ENCODE results near the gene ACOT7.

Gene ACOT7

GRCh38 chr1:6414881-6415626 is 21.5 kb upstream of the ACOT7 start:
- Histone ChIP-seq H3K9ac (ENCODE audit: low read depth, low read length, poor library complexity, severe bottlenecking) (no peak overlapping the region), H3K9me2 (replicated peaks; ENCODE audit: low read depth, low read length) (no peaks in the 10 kb centered on the region), H3K4me3 (ENCODE audit: low read length, poor library complexity, severe bottlenecking) (peak overlapping the region; percentile 41), H3F3A (ENCODE audit: low read depth) (no peaks in the 10 kb centered on the region), H3K27me3 (ENCODE audit: insufficient read depth, low read length, poor library complexity, severe bottlenecking) (no peaks in the 10 kb centered on the region), H3K4me1 (ENCODE audit: insufficient read depth, low read length, poor library complexity, severe bottlenecking) (peaks cover 4% of the 10 kb centered on the region), H3K36me3 (ENCODE audit: insufficient read depth, low read length) (no peaks in the 10 kb centered on the region), H4K20me1 (ENCODE audit: insufficient read depth, low read length, poor library complexity, severe bottlenecking) (no peaks in the 10 kb centered on the region), H3K9me3 (ENCODE audit: insufficient read depth, low read depth, low read length) (no peaks in the 10 kb centered on the region), H2AFZ (ENCODE audit: low read length) (peak overlapping the region; percentile 71; the same call in 1 of the 2 replicates), H3K4me2 (ENCODE audit: low read depth, low read length, poor library complexity, severe bottlenecking) (peak overlapping the region; percentile 56), H3K79me2 (ENCODE audit: insufficient read depth, low read length) (no peaks in the 10 kb centered on the region)
- TF ChIP-seq CTCF (conservative IDR thresholded peaks at IDR 0.05; ENCODE audit: low read length) (no peak), EZH2phosphoT487 (IDR thresholded peaks at IDR 0.05; ENCODE audit: borderline replicate concordance) (no peak)

- Histone ChIP-seq H3K4me1 (ENCODE audit: insufficient read depth, low read length, poor library complexity, severe bottlenecking) (peaks cover 4% of the 10 kb centered on the region), H3K9me3 (ENCODE audit: insufficient read depth, low read depth, low read length) (no peaks in the 10 kb centered on the region), H3K79me2 (ENCODE audit: insufficient read depth, low read length) (no peaks in the 10 kb centered on the region), H3K27me3 (ENCODE audit: insufficient read depth, low read length, poor library complexity, severe bottlenecking) (no peaks in the 10 kb centered on the region), H4K20me1 (ENCODE audit: insufficient read depth, low read length, poor library complexity, severe bottlenecking) (no peaks in the 10 kb centered on the region), H3K4me2 (ENCODE audit: low read depth, low read length, poor library complexity, severe bottlenecking) (peak overlapping the region; percentile 56), H3K4me3 (ENCODE audit: low read length, poor library complexity, severe bottlenecking) (peak overlapping the region; percentile 41), H3K9me2 (replicated peaks; ENCODE audit: low read depth, low read length) (no peaks in the 10 kb centered on the region), H3K9ac (ENCODE audit: low read depth, low read length, poor library complexity, severe bottlenecking) (no peak overlapping the region), H3F3A (ENCODE audit: low read depth) (no peaks in the 10 kb centered on the region), H2AFZ (ENCODE audit: low read length) (peak overlapping the region; percentile 71), H3K36me3 (ENCODE audit: insufficient read depth, low read length) (no peaks in the 10 kb centered on the region)
- TF ChIP-seq CTCF (conservative IDR thresholded peaks at IDR 0.05; ENCODE audit: low read length) (peak; percentile 83), EZH2phosphoT487 (IDR thresholded peaks at IDR 0.05; ENCODE audit: borderline replicate concordance) (no peak)
These were observed 20.9 kb upstream of the ACOT7 start for GRCh38 chr1:6414443-6414844.

- no peaks in the 10 kb centered on the region for H3K36me3 ChIP-seq (ENCODE audit: insufficient read depth, low read length)
- H3K9me3 ChIP-seq (ENCODE audit: insufficient read depth, low read depth, low read length): no peaks in the 10 kb centered on the region
- no peaks in the 10 kb centered on the region for H3K27me3 ChIP-seq (ENCODE audit: insufficient read depth, low read length, poor library complexity, severe bottlenecking)
- H3K4me2 ChIP-seq (ENCODE audit: low read depth, low read length, poor library complexity, severe bottlenecking): no peak overlapping the region
- no peak overlapping the region for H2AFZ ChIP-seq (ENCODE audit: low read length)
- H3K9me2 ChIP-seq (replicated peaks; ENCODE audit: low read depth, low read length): no peaks in the 10 kb centered on the region
- H3K4me3 ChIP-seq (ENCODE audit: low read length, poor library complexity, severe bottlenecking): no peak overlapping the region
- H3F3A ChIP-seq (ENCODE audit: low read depth): no peaks in the 10 kb centered on the region
- no peaks in the 10 kb centered on the region for H4K20me1 ChIP-seq (ENCODE audit: insufficient read depth, low read length, poor library complexity, severe bottlenecking)
- H3K9ac ChIP-seq (ENCODE audit: low read depth, low read length, poor library complexity, severe bottlenecking): no peak overlapping the region
- H3K79me2 ChIP-seq (ENCODE audit: insufficient read depth, low read length): no peaks in the 10 kb centered on the region
- peaks cover 4% of the 10 kb centered on the region for H3K4me1 ChIP-seq (ENCODE audit: insufficient read depth, low read length, poor library complexity, severe bottlenecking)
- TF ChIP-seq EZH2phosphoT487 (IDR thresholded peaks at IDR 0.05; ENCODE audit: borderline replicate concordance) (no peak), CTCF (conservative IDR thresholded peaks at IDR 0.05; ENCODE audit: low read length) (no peak)
These were observed 19.3 kb upstream of the ACOT7 start for GRCh38 chr1:6412896-6413295.

Measured in Loucy (cell line).